HepG2 (cell line): ENCODE measurements around the gene MMP24OS. TPM values are rescaled to one million over a fixed set of nuclear protein-coding genes. Genes with fewer than 3 reads are reported as not detected.

Experiments
- CBX5 ChIP-seq: sonication (generic); formaldehyde crosslinking; IDR thresholded peaks from 2 replicates; pipeline ENCODE4 v1.4.0; 2020; ENCODE audit warnings: missing genetic modification reagents, borderline replicate concordance
- CHCHD3 ChIP-seq: sonication (generic); formaldehyde crosslinking; IDR thresholded peaks from 2 replicates; pipeline ENCODE4 v1.8.0; 2022; ENCODE audit warnings: mild to moderate bottlenecking, missing genetic modification reagents, moderate library complexity
- EHMT2 ChIP-seq: fragments of 200-600 bp; sonication (generic); IDR thresholded peaks from 2 replicates; pipeline ENCODE4 v1.7.0; 2017; ENCODE audit warnings: antibody characterized with exemption, low read depth, low read length, borderline replicate concordance
- GATAD1 ChIP-seq: IDR thresholded peaks from 2 replicates; pipeline ENCODE4 v1.6.1; 2016; ENCODE audit warnings: missing genetic modification reagents, missing compliant biosample characterization
- GLMP ChIP-seq: sonication (generic); formaldehyde crosslinking; IDR thresholded peaks from 2 replicates; pipeline ENCODE4 v1.9.0; 2021; ENCODE audit warnings: missing genetic modification reagents, mild to moderate bottlenecking, borderline replicate concordance
- HES4 ChIP-seq: sonication (generic); formaldehyde crosslinking; IDR thresholded peaks from 2 replicates; pipeline ENCODE4 v1.9.0; 2021; ENCODE audit warnings: mild to moderate bottlenecking, missing genetic modification reagents, borderline replicate concordance
- KDM1A ChIP-seq: IDR thresholded peaks from 2 replicates; pipeline ENCODE4 v1.6.1; 2016; ENCODE audit warnings: missing compliant biosample characterization
- KLF12 ChIP-seq: sonication (generic); formaldehyde crosslinking; IDR thresholded peaks from 2 replicates; pipeline ENCODE4 v1.4.0; 2020; ENCODE audit warnings: missing genetic modification reagents, borderline replicate concordance
- MTF1 ChIP-seq: sonication (generic); formaldehyde crosslinking; IDR thresholded peaks from 2 replicates; pipeline ENCODE4 v1.5.0; 2020; ENCODE audit warnings: missing genetic modification reagents
- MXD3 ChIP-seq: IDR thresholded peaks from 2 replicates; pipeline ENCODE4 v1.6.1; 2016; ENCODE audit warnings: mild to moderate bottlenecking, missing biosample characterization, missing genetic modification reagents
- NCOR1 ChIP-seq: fragments of 200-600 bp; sonication (generic); IDR thresholded peaks from 2 replicates; pipeline ENCODE4 v1.7.0; 2017; ENCODE audit warnings: antibody characterized with exemption, low read length, borderline replicate concordance
- NR2F2 ChIP-seq: IDR thresholded peaks from 2 replicates; pipeline ENCODE4 v1.6.1; 2012; ENCODE audit warnings: low read depth, inconsistent platforms, borderline replicate concordance
- NR2F6 ChIP-seq, 2 experiments: IDR thresholded peaks; 2 replicates each; pipeline ENCODE4 v1.6.1; 2016; ENCODE audit warnings: antibody characterized with exemption in 1 of 2, mild to moderate bottlenecking in 1 of 2
- SALL2 ChIP-seq: sonication (generic); formaldehyde crosslinking; IDR thresholded peaks from 2 replicates; pipeline ENCODE4 v1.8.1; 2023; ENCODE audit warnings: mild to moderate bottlenecking, missing genetic modification reagents, inconsistent platforms
- SCMH1 ChIP-seq: sonication (generic); formaldehyde crosslinking; IDR thresholded peaks from 2 replicates; pipeline ENCODE4 v1.9.0; 2021; ENCODE audit warnings: missing genetic modification reagents, mild to moderate bottlenecking, borderline replicate concordance
- SMYD3 ChIP-seq: sonication (generic); formaldehyde crosslinking; IDR thresholded peaks from 2 replicates; pipeline ENCODE4 v1.8.1; 2023; ENCODE audit warnings: mild to moderate bottlenecking, missing genetic modification reagents
- SP1 ChIP-seq, 2 experiments: fragments of 450-650 bp in 1 of 2; sonication (generic) in 1 of 2; formaldehyde crosslinking in 1 of 2; IDR thresholded peaks; 2 replicates each; pipeline versions ENCODE4 v1.4.0 to v1.6.1; 2016 to 2020; ENCODE audit warnings: missing genetic modification reagents in 1 of 2
- TRIM24 ChIP-seq: sonication (generic); formaldehyde crosslinking; IDR thresholded peaks from 2 replicates; pipeline ENCODE4 v1.8.0; 2022; ENCODE audit warnings: mild to moderate bottlenecking, missing genetic modification reagents
- ZBTB21 ChIP-seq: sonication (generic); formaldehyde crosslinking; IDR thresholded peaks from 2 replicates; pipeline ENCODE4 v1.4.0; 2020; ENCODE audit warnings: missing genetic modification reagents
- ZC3H4 ChIP-seq: sonication (generic); formaldehyde crosslinking; IDR thresholded peaks from 2 replicates; pipeline ENCODE4 v1.4.0; 2020; ENCODE audit warnings: missing genetic modification reagents, borderline replicate concordance
- ZNF143 ChIP-seq: sonication (generic); formaldehyde crosslinking; IDR thresholded peaks from 2 replicates; pipeline ENCODE4 v1.4.0; 2020; ENCODE audit warnings: missing genetic modification reagents
- ZNF30 ChIP-seq: sonication (generic); formaldehyde crosslinking; IDR thresholded peaks from 2 replicates; pipeline ENCODE4 v1.5.0; 2020; ENCODE audit warnings: mild to moderate bottlenecking, missing genetic modification reagents
- ZNF333 ChIP-seq: sonication (generic); formaldehyde crosslinking; IDR thresholded peaks from 2 replicates; pipeline ENCODE4 v1.4.0; 2020; ENCODE audit warnings: mild to moderate bottlenecking, missing genetic modification reagents, borderline replicate concordance
- ZNF382 ChIP-seq: sonication (generic); formaldehyde crosslinking; IDR thresholded peaks from 2 replicates; pipeline ENCODE4 v1.5.0; 2020; ENCODE audit warnings: missing genetic modification reagents, mild to moderate bottlenecking, borderline replicate concordance
- ZNF383 ChIP-seq: sonication (generic); formaldehyde crosslinking; IDR thresholded peaks from 2 replicates; pipeline ENCODE4 v1.4.0; 2020; ENCODE audit warnings: missing genetic modification reagents, mild to moderate bottlenecking, borderline replicate concordance
- ZNF432 ChIP-seq: sonication (generic); formaldehyde crosslinking; IDR thresholded peaks from 2 replicates; pipeline ENCODE4 v1.5.0; 2020; ENCODE audit warnings: missing genetic modification reagents, mild to moderate bottlenecking, borderline replicate concordance
- ZNF614 ChIP-seq: IDR thresholded peaks from 2 replicates; pipeline ENCODE4 v1.6.1; 2018; ENCODE audit warnings: missing biosample characterization, missing genetic modification reagents, inconsistent platforms, borderline replicate concordance
- ZNF615 ChIP-seq: sonication (generic); formaldehyde crosslinking; IDR thresholded peaks from 2 replicates; pipeline ENCODE4 v1.5.0; 2020; ENCODE audit warnings: mild to moderate bottlenecking, missing genetic modification reagents, borderline replicate concordance
- ZNF816 ChIP-seq: sonication (generic); formaldehyde crosslinking; IDR thresholded peaks from 2 replicates; pipeline ENCODE4 v1.8.0; 2022; ENCODE audit warnings: missing genetic modification reagents, mild to moderate bottlenecking, borderline replicate concordance
- ZSCAN30 ChIP-seq: sonication (generic); formaldehyde crosslinking; IDR thresholded peaks from 2 replicates; pipeline ENCODE4 v1.5.0; 2020; ENCODE audit warnings: mild to moderate bottlenecking, missing genetic modification reagents
- polyA plus RNA-seq, 8 experiments: library from polyadenylated mRNA; depleted of rRNA in 3 of 8; stranded (reverse) in 7 of 8; unstranded in 1 of 8; fragments of >200 nt; fragmentation: Illumina TruSeq in 4 of 8; extraction: Trizol in 4 of 8; gene quantifications; 2 replicates each; pipeline versions ENCODE4 v1.2.1 to v1.2.3, GENCODE V29; 2011 to 2016; ENCODE audit warnings: low read depth in 4 of 8, missing spikeins in 1 of 8, mixed read lengths in 1 of 8; ENCODE audit not compliant: insufficient read depth in 1 of 8
- total RNA-seq, 5 experiments: library from RNA; depleted of rRNA; stranded (reverse); fragments of >200 nt; fragmentation: Illumina TruSeq; extraction: Trizol; gene quantifications; 2 replicates each; pipeline ENCODE4 v1.2.3, GENCODE V29; 2016; ENCODE audit warnings: low read depth in 1 of 5

Gene MMP24OS
- total and polyA plus RNA-seq, 2 of the 13 experiments (the other 11 are each of a cell fraction or from before 2014, with no cell fraction given), result 6.0 to 8.5 TPM

DNA sequence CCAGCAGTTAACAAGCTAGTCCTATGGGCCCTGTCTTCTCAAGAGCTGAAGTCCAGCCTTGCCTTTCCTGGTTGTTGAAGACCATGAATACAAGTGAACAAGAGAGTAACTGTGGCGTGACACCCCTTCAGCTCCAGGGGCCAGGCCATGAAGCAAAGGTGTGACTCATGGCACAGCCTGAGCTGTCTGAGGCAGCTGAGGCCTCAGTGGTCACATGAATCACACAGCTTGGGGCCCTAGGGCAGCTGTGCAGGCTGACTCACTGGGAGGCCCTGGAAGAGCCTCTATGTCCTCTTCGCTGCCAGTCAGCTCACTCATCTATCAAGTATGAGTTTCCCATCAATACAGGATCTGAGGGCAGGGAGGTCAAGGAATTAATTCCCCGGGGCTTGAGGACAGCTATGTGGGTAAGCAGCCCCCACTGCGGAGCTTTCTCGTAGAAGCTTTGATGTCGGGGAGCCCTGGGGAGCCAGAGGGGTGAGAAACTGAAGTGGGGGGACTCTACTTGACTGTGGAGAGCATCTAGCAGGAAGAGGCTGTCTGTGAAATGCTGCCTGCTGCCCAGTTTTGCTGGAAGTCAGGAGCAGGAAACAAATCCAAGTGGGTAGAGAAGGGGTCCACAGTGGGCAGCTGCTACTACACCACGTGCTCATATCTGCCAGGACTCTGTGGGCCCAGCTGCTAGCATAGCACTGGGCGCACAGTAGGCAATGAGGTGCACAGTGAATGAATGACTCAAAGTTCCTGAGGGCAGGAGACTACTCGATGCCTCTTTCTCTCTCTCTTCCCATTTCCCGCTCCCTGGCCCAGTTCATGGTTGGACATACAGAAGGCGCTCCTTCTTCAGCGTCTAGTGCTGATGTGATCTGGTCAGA lies 28.0 kb upstream of the MMP24OS start (continued):
- TF ChIP-seq SCMH1, result no peak
- TF ChIP-seq CHCHD3 (CRISPR knock-in tag), result no peak
- no peak for TF ChIP-seq ZNF382 (CRISPR knock-in tag)
- no peak for TF ChIP-seq KLF12
- TF ChIP-seq GATAD1 (CRISPR knock-in tag), result peak; percentile 80
- TF ChIP-seq SALL2 (CRISPR knock-in tag), result no peak
- no peak for TF ChIP-seq ZC3H4 (CRISPR knock-in tag)
- no peak for TF ChIP-seq EHMT2
- TF ChIP-seq ZNF615 (CRISPR knock-in tag), result no peak
- TF ChIP-seq KDM1A (CRISPR knock-in tag), result peak; percentile 38; the same call in 1 of the 2 replicates
- no peak for TF ChIP-seq MTF1 (CRISPR knock-in tag)
- no peak for TF ChIP-seq ZNF432 (CRISPR knock-in tag)
- TF ChIP-seq CBX5, result peak; percentile 95; the same call in 1 of the 2 replicates
- TF ChIP-seq MXD3, result 0 out of 2 replicates have a peak, but pooled peaks have one; percentile 47
- peak; percentile 65; the same call in 1 of the 2 replicates for TF ChIP-seq ZBTB21 (CRISPR knock-in tag)
- TF ChIP-seq SP1 (IDR thresholded peaks at IDR 0.05), result no peak
- TF ChIP-seq SP1 (CRISPR knock-in tag; IDR thresholded peaks at IDR 0.05), result peak; percentile 45; the same call in 1 of the 2 replicates
- TF ChIP-seq TRIM24, result no peak
- peak; percentile 11; the same call in 1 of the 2 replicates for TF ChIP-seq HES4 (CRISPR knock-in tag)
- TF ChIP-seq ZNF614 (CRISPR knock-in tag), result peak; percentile 83
- 0 out of 2 replicates have a peak, but pooled peaks have one; percentile 34 for TF ChIP-seq ZNF143 (CRISPR knock-in tag)
- TF ChIP-seq NCOR1, result no peak
- no peak for TF ChIP-seq ZNF30
- no peak for TF ChIP-seq NR2F2
- TF ChIP-seq ZNF383 (CRISPR knock-in tag), result no peak
- TF ChIP-seq ZNF816 (CRISPR knock-in tag), result no peak
- peak; percentile 74 for TF ChIP-seq NR2F6 (IDR thresholded peaks at IDR 0.05)
- peak; percentile 84; the same call in 1 of the 2 replicates for TF ChIP-seq NR2F6 (CRISPR knock-in tag; IDR thresholded peaks at IDR 0.05)
- no peak for TF ChIP-seq ZSCAN30 (CRISPR knock-in tag)
- no peak for TF ChIP-seq GLMP
- no peak for TF ChIP-seq SMYD3
- TF ChIP-seq ZNF333 (CRISPR knock-in tag), result no peak
